Amygdala (tissue), 56 donors: Measurements from ENCODE around the gene NCAPG2.

Source experiments
- DNase-seq, 56 donors: peaks; one replicate each; lab custom pipeline; 2025; lab: John Stamatoyannopoulos, UW

NCAPG2 gene

DNA sequence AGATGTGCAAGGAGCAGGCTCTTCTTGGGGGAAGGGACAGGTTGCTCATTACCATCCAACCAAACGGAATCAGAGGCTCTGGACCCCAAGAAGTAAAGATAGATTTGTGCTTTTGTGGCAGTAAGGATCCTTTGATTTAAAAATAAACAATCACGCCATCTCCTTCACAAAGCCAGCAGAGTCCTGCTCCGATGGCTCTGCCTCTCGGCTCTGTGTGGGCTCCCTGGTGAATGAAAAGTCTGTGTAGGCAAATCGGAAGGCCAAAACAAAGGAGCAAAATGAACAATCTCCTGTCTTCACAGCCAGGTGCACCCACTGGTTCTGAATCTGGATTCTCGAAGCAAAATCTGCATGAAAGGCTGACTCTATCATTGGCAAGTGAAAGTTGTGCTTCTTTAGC is 120.8 kb downstream of the NCAPG2 start:
- DNase-seq: peak in 1 of 56 donors; percentile 13

DNA sequence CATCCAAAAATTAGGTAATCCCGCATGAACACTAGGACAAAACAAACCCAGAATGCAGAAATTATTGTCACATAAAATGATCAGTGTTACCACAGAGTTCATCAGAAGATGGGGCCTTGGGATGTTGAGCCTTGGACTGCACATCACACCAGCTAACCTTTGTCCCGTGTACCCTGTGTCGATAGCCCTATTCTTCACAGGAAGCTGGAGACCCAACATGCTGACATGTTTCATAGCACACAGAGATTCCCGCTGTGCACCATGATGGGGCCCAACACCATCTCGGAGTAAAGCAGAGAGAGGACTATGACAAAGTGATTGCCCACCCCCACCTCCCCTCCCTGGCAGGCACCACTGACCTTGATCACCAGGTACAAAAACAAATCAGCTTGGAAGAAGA is 121.5 kb downstream of the NCAPG2 start:
- DNase-seq: no peak

- no peak for DNase-seq
Measured at GRCh38 chr7:158582089-158582456, 122.5 kb downstream of the NCAPG2 start.

- DNase-seq: no peak
Measured at GRCh38 chr7:158581440-158582088, 123.0 kb downstream of the NCAPG2 start.
